ENCODE measurements around the gene ATL2.
"Not testable (repeated sequence)": the region's sequence is repeated elsewhere in the genome, so short reads cannot be mapped to it uniquely, and the experiment has no call there.

Gene ATL2

GRCh38 chr2:38327580-38327979, 49.5 kb downstream of the ATL2 start:
- DNase-seq (ENCODE audit: low read depth in 2 of 2): no peak

GRCh38 chr2:38323623-38324022, 53.5 kb downstream of the ATL2 start:
- no peak for DNase-seq (ENCODE audit: low read depth in 2 of 2)

GRCh38 chr2:38322224-38322914, 54.7 kb downstream of the ATL2 start:
- DNase-seq (ENCODE audit: low read depth in 2 of 2): no peak

GRCh38 chr2:38319240-38319639, 57.8 kb downstream of the ATL2 start:
- DNase-seq (ENCODE audit: low read depth in 2 of 2): not testable (repeated sequence)

- DNase-seq (ENCODE audit: low read depth in 2 of 2): no peak
These were observed 59.3 kb downstream of the ATL2 start for GRCh38 chr2:38317725-38318124.

GRCh38 chr2:38315707-38316333, 61.3 kb downstream of the ATL2 start:
- no peak for DNase-seq (ENCODE audit: low read depth in 2 of 2)

GRCh38 chr2:38308821-38309220, 68.3 kb downstream of the ATL2 start:
- no peak for DNase-seq (ENCODE audit: low read depth in 2 of 2)

- DNase-seq (ENCODE audit: low read depth in 2 of 2): no peak
These were observed 74.9 kb downstream of the ATL2 start for GRCh38 chr2:38301969-38302702.

GRCh38 chr2:38301340-38301968, 75.6 kb downstream of the ATL2 start:
- peak in 1 of 2 experiments; percentile 38 for DNase-seq (ENCODE audit: low read depth in 2 of 2)

- DNase-seq (ENCODE audit: low read depth in 2 of 2): no peak
These were observed 78.5 kb downstream of the ATL2 start for GRCh38 chr2:38298539-38298938.

GRCh38 chr2:38296197-38296780, 80.8 kb downstream of the ATL2 start:
- no peak for DNase-seq (ENCODE audit: low read depth in 2 of 2)

GRCh38 chr2:38294597-38294996, 82.5 kb downstream of the ATL2 start:
- no peak for DNase-seq (ENCODE audit: low read depth in 2 of 2)

GRCh38 chr2:38293152-38293865, 83.8 kb downstream of the ATL2 start:
- DNase-seq (ENCODE audit: low read depth in 2 of 2): no peak

- DNase-seq (ENCODE audit: low read depth in 2 of 2): no peak
These were observed 86.7 kb downstream of the ATL2 start for GRCh38 chr2:38290332-38290731.

- no peak for DNase-seq (ENCODE audit: low read depth in 2 of 2)
These were observed 92.1 kb downstream of the ATL2 start for GRCh38 chr2:38284971-38285370.

- no peak for DNase-seq (ENCODE audit: low read depth in 2 of 2)
These were observed 95.9 kb downstream of the ATL2 start for GRCh38 chr2:38281095-38281742.

- DNase-seq (ENCODE audit: low read depth in 2 of 2): no peak
These were observed 97.9 kb downstream of the ATL2 start for GRCh38 chr2:38279201-38279600.

- not testable (repeated sequence) for DNase-seq (ENCODE audit: low read depth in 2 of 2)
These were observed 99.0 kb downstream of the ATL2 start for GRCh38 chr2:38278117-38278438.

- DNase-seq (ENCODE audit: low read depth in 2 of 2): no peak
These were observed 99.6 kb downstream of the ATL2 start for GRCh38 chr2:38277245-38278116.

Data from stimulated activated CD4-positive, alpha-beta T cell treated with anti-CD3 and anti-CD28 coated beads, Interleukin-12 subunit alpha, Interleukin-12 subunit beta, amount 100 ng/mL, for 24 hours (primary cell).